ENCODE data around the gene CFAP299.
"Not testable (repeated sequence)": the region's sequence is repeated elsewhere in the genome, so short reads cannot be mapped to it uniquely, and the experiment has no call there.

The CFAP299 gene

DNA sequence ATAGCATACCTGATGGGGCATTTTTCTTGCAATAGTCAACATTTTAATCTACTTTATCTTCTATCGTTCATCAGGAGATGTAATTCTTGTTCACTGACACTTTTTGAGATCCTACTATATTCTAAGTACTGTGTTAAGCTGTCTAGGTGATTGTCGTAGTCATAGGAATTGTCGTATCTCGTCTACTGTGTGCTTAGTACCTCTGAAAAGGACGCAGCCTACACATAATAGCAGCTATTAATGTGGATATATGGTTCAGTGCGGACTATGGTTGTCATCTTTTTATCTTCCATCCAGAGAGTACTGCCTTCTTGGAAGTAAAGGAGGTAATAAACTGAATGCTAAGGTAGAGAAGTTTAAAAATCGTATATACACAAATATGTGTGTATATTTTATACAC, 21.9 kb upstream of the CFAP299 start:
- Histone ChIP-seq H2AFZ (ENCODE audit: low read depth, low read length) (no peak overlapping the region), H3K9me3 (ENCODE audit: insufficient read depth, low read length) (no peaks in the 10 kb centered on the region), H3K79me2 (ENCODE audit: low read length) (no peaks in the 10 kb centered on the region), H3K27ac (ENCODE audit: low read length) (no peak overlapping the region), H3K4me3 (ENCODE audit: low read length) (no peak overlapping the region), H3K9ac (ENCODE audit: low read length) (no peak overlapping the region), H4K20me1 (ENCODE audit: insufficient read depth, low read length) (no peaks in the 10 kb centered on the region), H3K36me3 (replicated peaks; ENCODE audit: low read depth, low read length) (no peaks in the 10 kb centered on the region), H3K27me3 (ENCODE audit: low read depth, low read length) (peaks cover 9% of the 10 kb centered on the region), H3K4me1 (ENCODE audit: low read length) (no peaks in the 10 kb centered on the region), H3K4me2 (ENCODE audit: low read length) (no peak overlapping the region)
- no peak for TF ChIP-seq EZH2phosphoT487 (IDR thresholded peaks at IDR 0.05; ENCODE audit: low read depth)

- not testable (repeated sequence) for H3K4me2 ChIP-seq (ENCODE audit: low read length); H3K9ac ChIP-seq (ENCODE audit: low read length); H3K79me2 ChIP-seq (ENCODE audit: low read length); H3K4me1 ChIP-seq (ENCODE audit: low read length); H3K27ac ChIP-seq (ENCODE audit: low read length); H2AFZ ChIP-seq (ENCODE audit: low read depth, low read length); H3K36me3 ChIP-seq (replicated peaks; ENCODE audit: low read depth, low read length); H4K20me1 ChIP-seq (ENCODE audit: insufficient read depth, low read length); H3K9me3 ChIP-seq (ENCODE audit: insufficient read depth, low read length); H3K4me3 ChIP-seq (ENCODE audit: low read length); H3K27me3 ChIP-seq (ENCODE audit: low read depth, low read length)
These were observed 19.7 kb upstream of the CFAP299 start for GRCh38 chr4:80315848-80316247.

GRCh38 chr4:80321341-80321740, 14.2 kb upstream of the CFAP299 start:
- Histone ChIP-seq H3K27ac (ENCODE audit: low read length) (no peak overlapping the region), H2AFZ (ENCODE audit: low read depth, low read length) (no peak overlapping the region), H3K79me2 (ENCODE audit: low read length) (no peaks in the 10 kb centered on the region), H4K20me1 (ENCODE audit: insufficient read depth, low read length) (no peaks in the 10 kb centered on the region), H3K4me3 (ENCODE audit: low read length) (no peak overlapping the region), H3K9me3 (ENCODE audit: insufficient read depth, low read length) (no peaks in the 10 kb centered on the region), H3K36me3 (replicated peaks; ENCODE audit: low read depth, low read length) (no peaks in the 10 kb centered on the region), H3K4me2 (ENCODE audit: low read length) (no peak overlapping the region), H3K9ac (ENCODE audit: low read length) (no peak overlapping the region), H3K27me3 (ENCODE audit: low read depth, low read length) (no peaks in the 10 kb centered on the region), H3K4me1 (ENCODE audit: low read length) (no peaks in the 10 kb centered on the region)
- TF ChIP-seq CTCF (IDR thresholded peaks at IDR 0.05; ENCODE audit: low read depth, low read length), result no peak
- no peak for TF ChIP-seq EZH2phosphoT487 (IDR thresholded peaks at IDR 0.05; ENCODE audit: low read depth)

GRCh38 chr4:80321776-80322175, 13.8 kb upstream of the CFAP299 start:
- H2AFZ ChIP-seq (ENCODE audit: low read depth, low read length), result no peak overlapping the region
- TF ChIP-seq EZH2phosphoT487 (IDR thresholded peaks at IDR 0.05; ENCODE audit: low read depth) (no peak), CTCF (IDR thresholded peaks at IDR 0.05; ENCODE audit: low read depth, low read length) (no peak)
- H3K4me1 ChIP-seq (ENCODE audit: low read length), result no peaks in the 10 kb centered on the region
- no peaks in the 10 kb centered on the region for H3K9me3 ChIP-seq (ENCODE audit: insufficient read depth, low read length)
- H3K27ac ChIP-seq (ENCODE audit: low read length), result no peak overlapping the region
- H4K20me1 ChIP-seq (ENCODE audit: insufficient read depth, low read length), result no peaks in the 10 kb centered on the region
- no peak overlapping the region for H3K9ac ChIP-seq (ENCODE audit: low read length)
- no peak overlapping the region for H3K4me3 ChIP-seq (ENCODE audit: low read length)
- H3K79me2 ChIP-seq (ENCODE audit: low read length), result no peaks in the 10 kb centered on the region
- H3K36me3 ChIP-seq (replicated peaks; ENCODE audit: low read depth, low read length), result no peaks in the 10 kb centered on the region
- no peak overlapping the region for H3K4me2 ChIP-seq (ENCODE audit: low read length)
- no peaks in the 10 kb centered on the region for H3K27me3 ChIP-seq (ENCODE audit: low read depth, low read length)

- no peak overlapping the region for H3K27ac ChIP-seq (ENCODE audit: low read length)
- no peak overlapping the region for H3K4me3 ChIP-seq (ENCODE audit: low read length)
- TF ChIP-seq EZH2phosphoT487 (IDR thresholded peaks at IDR 0.05; ENCODE audit: low read depth), result no peak
- TF ChIP-seq CTCF (IDR thresholded peaks at IDR 0.05; ENCODE audit: low read depth, low read length), result peak; percentile 35
- H3K27me3 ChIP-seq (ENCODE audit: low read depth, low read length), result no peaks in the 10 kb centered on the region
- H3K9me3 ChIP-seq (ENCODE audit: insufficient read depth, low read length), result no peaks in the 10 kb centered on the region
- no peaks in the 10 kb centered on the region for H4K20me1 ChIP-seq (ENCODE audit: insufficient read depth, low read length)
- no peak overlapping the region for H3K4me2 ChIP-seq (ENCODE audit: low read length)
- H3K36me3 ChIP-seq (replicated peaks; ENCODE audit: low read depth, low read length), result no peaks in the 10 kb centered on the region
- H2AFZ ChIP-seq (ENCODE audit: low read depth, low read length), result no peak overlapping the region
- H3K9ac ChIP-seq (ENCODE audit: low read length), result no peak overlapping the region
- H3K4me1 ChIP-seq (ENCODE audit: low read length), result no peaks in the 10 kb centered on the region
- no peaks in the 10 kb centered on the region for H3K79me2 ChIP-seq (ENCODE audit: low read length)
These were observed 12.8 kb upstream of the CFAP299 start for GRCh38 chr4:80322716-80323115.

Data from OCI-LY3 (cell line).